IMR-90 (cell line): ENCODE data around the gene WWP2. TPM values are rescaled to one million over a fixed set of nuclear protein-coding genes. Genes with fewer than 3 reads are reported as not detected.
A peak's percentile ranks its signal among the peaks of the same experiment; 100 is the strongest.

Experiments used
- ATAC-seq: fragments of 200-7000 bp; cut with Tn5 transposase; 2 replicates; pipeline ENCODE4 v1.9.1; 2020; ENCODE audit warnings: low read depth, mild to moderate bottlenecking, moderate library complexity
- BruUV-seq: library from RNA; stranded (reverse); fragments of 400-500 nt; replicated peaks from 2 replicates; lab custom pipeline; 2021; lab: Mats Ljungman, UMichigan
- CTCF ChIA-PET: fragments of 300-600 bp; formaldehyde crosslinking; extraction: SDS; loops from one replicate; lab custom pipeline; 2021; ENCODE audit warnings: antibody characterized with exemption; lab: Yijun Ruan, JAX
- POLR2A ChIA-PET: fragments of 300-600 bp; sonication (Branson Sonifier 250); formaldehyde crosslinking; loops from one replicate; lab custom pipeline; 2022; ENCODE audit warnings: antibody characterized with exemption; ENCODE audit not compliant: unreplicated experiment; lab: Charles Lee
- DNase-seq: peaks from one replicate; pipeline ENCODE4 v3.0.0; 2013
- H2AFZ ChIP-seq: replicated peaks from 2 replicates; pipeline ENCODE3; 2013; ENCODE audit warnings: low read length, mild to moderate bottlenecking; ENCODE audit not compliant: poor library complexity
- H2AK5ac ChIP-seq: 2 replicates; pipeline ENCODE4 v1.6.1; 2013; ENCODE audit warnings: low read depth, low read length, inconsistent platforms
- H2AK9ac ChIP-seq: replicated peaks from 2 replicates; pipeline ENCODE3; 2013; ENCODE audit warnings: mild to moderate bottlenecking, low read depth, low read length, moderate library complexity; ENCODE audit not compliant: poor library complexity
- H2BK120ac ChIP-seq: 2 replicates; pipeline ENCODE4 v1.6.1; 2013; ENCODE audit warnings: low read depth, low read length, inconsistent platforms
- H2BK15ac ChIP-seq: 3 replicates; pipeline ENCODE4 v1.6.1; 2013; ENCODE audit warnings: low read depth, low read length, inconsistent platforms
- H2BK20ac ChIP-seq: 2 replicates; pipeline ENCODE4 v1.6.1; 2013; ENCODE audit warnings: low read depth, mild to moderate bottlenecking, inconsistent platforms, low read length, moderate library complexity
- H2BK5ac ChIP-seq: 2 replicates; pipeline ENCODE4 v1.6.1; 2013; ENCODE audit warnings: mild to moderate bottlenecking, low read depth, low read length, inconsistent platforms; ENCODE audit not compliant: poor library complexity, severe bottlenecking
- H3K14ac ChIP-seq: replicated peaks from 2 replicates; pipeline ENCODE4 v1.6.1; 2013; ENCODE audit warnings: low read depth, low read length, inconsistent platforms
- H3K18ac ChIP-seq: 2 replicates; pipeline ENCODE4 v1.6.1; 2013; ENCODE audit warnings: low read depth, low read length, control low read depth
- H3K23ac ChIP-seq: 2 replicates; pipeline ENCODE4 v1.6.1; 2013; ENCODE audit warnings: low read depth, low read length, inconsistent platforms
- H3K27ac ChIP-seq: 2 replicates; pipeline ENCODE4 v1.5.1; 2013; ENCODE audit warnings: mild to moderate bottlenecking, control low read depth, low read length; ENCODE audit not compliant: insufficient read depth
- H3K27me3 ChIP-seq: 2 replicates; pipeline ENCODE4 v1.6.1; 2013; ENCODE audit warnings: low read length; ENCODE audit not compliant: control insufficient read depth, insufficient read depth
- H3K36me3 ChIP-seq: 2 replicates; pipeline ENCODE4 v1.6.1; 2013; ENCODE audit warnings: low read length, mixed read lengths; ENCODE audit not compliant: control insufficient read depth, insufficient read depth
- H3K4ac ChIP-seq: 2 replicates; pipeline ENCODE4 v1.6.1; 2013; ENCODE audit warnings: low read depth, low read length, inconsistent platforms
- H3K4me1 ChIP-seq: 2 replicates; pipeline ENCODE4 v1.6.1; 2013; ENCODE audit warnings: low read length, mixed read lengths; ENCODE audit not compliant: control insufficient read depth, insufficient read depth
- H3K4me2 ChIP-seq: 2 replicates; pipeline ENCODE4 v1.6.1; 2013; ENCODE audit warnings: low read depth, mild to moderate bottlenecking, control low read depth, low read length, moderate library complexity
- H3K4me3 ChIP-seq: 2 replicates; pipeline ENCODE4 v1.5.1; 2013; ENCODE audit warnings: low read depth, mild to moderate bottlenecking, control low read depth, low read length, moderate library complexity; ENCODE audit not compliant: insufficient read depth
- H3K56ac ChIP-seq: 2 replicates; pipeline ENCODE4 v1.6.1; 2013; ENCODE audit warnings: low read length, inconsistent platforms; ENCODE audit not compliant: insufficient read depth; ENCODE audit errors: extremely low read depth
- H3K79me1 ChIP-seq, 2 experiments: 2 replicates each; pipeline ENCODE4 v1.6.1; 2013; ENCODE audit warnings: low read length in 2 of 2, inconsistent platforms in 1 of 2, low read depth in 1 of 2
- H3K9ac ChIP-seq: 2 replicates; pipeline ENCODE4 v1.6.1; 2013; ENCODE audit warnings: low read depth, low read length, control low read depth
- H3K9me1 ChIP-seq: 2 replicates; pipeline ENCODE4 v1.6.1; 2013; ENCODE audit warnings: low read length, inconsistent platforms; ENCODE audit not compliant: insufficient read depth
- H3K9me3 ChIP-seq: 2 replicates; pipeline ENCODE4 v1.6.1; 2013; ENCODE audit warnings: low read length; ENCODE audit not compliant: control insufficient read depth, insufficient read depth
- H4K20me1 ChIP-seq: 2 replicates; pipeline ENCODE4 v1.6.1; 2013; ENCODE audit warnings: low read length, inconsistent platforms; ENCODE audit not compliant: insufficient read depth
- H4K5ac ChIP-seq: 2 replicates; pipeline ENCODE4 v1.6.1; 2013; ENCODE audit warnings: mild to moderate bottlenecking, low read depth, low read length, control low read depth
- H4K8ac ChIP-seq, 2 experiments: 2 replicates each; pipeline ENCODE4 v1.6.1; 2013; ENCODE audit warnings: low read depth in 2 of 2, low read length in 2 of 2, control low read depth in 1 of 2, inconsistent platforms in 1 of 2
- H4K91ac ChIP-seq: 2 replicates; pipeline ENCODE4 v1.6.1; 2013; ENCODE audit warnings: low read depth, low read length, inconsistent platforms; ENCODE audit not compliant: insufficient read depth
- BHLHE40 ChIP-seq: fragments of 150-350 bp; IDR thresholded peaks from 2 replicates; pipeline ENCODE4 v1.6.1; 2016; ENCODE audit warnings: mild to moderate bottlenecking, low read depth, low read length
- CEBPB ChIP-seq: IDR thresholded peaks from 2 replicates; pipeline ENCODE4 v1.6.1; 2012; ENCODE audit warnings: low read depth, low read length, improper control_type of control experiment
- CHD1 ChIP-seq: IDR thresholded peaks from 2 replicates; pipeline ENCODE4 v1.6.1; 2012; ENCODE audit warnings: low read depth, low read length, improper control_type of control experiment
- CTCF ChIP-seq: conservative IDR thresholded peaks from 2 replicates; pipeline ENCODE4 v1.5.1; 2012; ENCODE audit warnings: mild to moderate bottlenecking, low read depth, low read length, improper control_type of control experiment
- ELK1 ChIP-seq: fragments of 150-350 bp; IDR thresholded peaks from 2 replicates; pipeline ENCODE4 v1.6.1; 2016; ENCODE audit warnings: low read depth, mild to moderate bottlenecking, low read length, moderate library complexity, borderline replicate concordance
- FOS ChIP-seq: fragments of 150-350 bp; IDR thresholded peaks from 2 replicates; pipeline ENCODE4 v1.6.1; 2016; ENCODE audit warnings: low read depth, low read length
- MAFK ChIP-seq: IDR thresholded peaks from 2 replicates; pipeline ENCODE4 v1.6.1; 2012; ENCODE audit warnings: low read depth, low read length, improper control_type of control experiment
- MAZ ChIP-seq: IDR thresholded peaks from 2 replicates; pipeline ENCODE4 v1.6.1; 2012; ENCODE audit warnings: low read depth, mild to moderate bottlenecking, low read length, improper control_type of control experiment, moderate library complexity, borderline replicate concordance
- MXI1 ChIP-seq: IDR thresholded peaks from 2 replicates; pipeline ENCODE4 v1.6.1; 2012; ENCODE audit warnings: low read depth, mild to moderate bottlenecking, low read length, moderate library complexity, borderline replicate concordance
- NFE2L2 ChIP-seq: fragments of 150-350 bp; IDR thresholded peaks from 2 replicates; pipeline ENCODE4 v1.6.1; 2016; ENCODE audit warnings: low read depth, mild to moderate bottlenecking, low read length
- POLR2A ChIP-seq: IDR thresholded peaks from 2 replicates; pipeline ENCODE4 v1.6.1; 2012; ENCODE audit warnings: mild to moderate bottlenecking, low read depth, low read length
- RAD21 ChIP-seq: IDR thresholded peaks from 2 replicates; pipeline ENCODE4 v1.6.1; 2012; ENCODE audit warnings: low read length, improper control_type of control experiment
- RCOR1 ChIP-seq: IDR thresholded peaks from 2 replicates; pipeline ENCODE4 v1.6.1; 2012; ENCODE audit warnings: mild to moderate bottlenecking, low read length, improper control_type of control experiment; ENCODE audit not compliant: insufficient replicate concordance
- RFX5 ChIP-seq: IDR thresholded peaks from 2 replicates; pipeline ENCODE4 v1.8.0; 2012; ENCODE audit warnings: low read depth, mild to moderate bottlenecking, low read length, moderate library complexity
- SMC3 ChIP-seq: fragments of 150-350 bp; IDR thresholded peaks from 2 replicates; pipeline ENCODE4 v1.6.1; 2016; ENCODE audit warnings: low read depth, mild to moderate bottlenecking, antibody characterized with exemption, low read length, moderate library complexity
- WGBS, 2 experiments: methylation state at CpG; one replicate each; pipeline versions ENCODE4 v1.1.5 to v1.1.7; 2013; ENCODE audit warnings: missing lambda C conversion rate in 2 of 2; ENCODE audit not compliant: insufficient read length in 1 of 2; ENCODE audit errors: extremely low coverage in 2 of 2; 5-methylcytosine and 5-hydroxymethylcytosine counted together
- dilution Hi-C: fragments of 300-500 bp; cut with HindIII; formaldehyde crosslinking; loops from one replicate; pipeline ENCODE4 v1.14.3; 2018; ENCODE audit warnings: low sequenced_read_pairs; ENCODE audit not compliant: unreplicated experiment
- in situ Hi-C: fragments of 300-500 bp; cut with MboI; formaldehyde crosslinking; loops from 3 replicates; pipeline ENCODE4 v1.14.3; 2019; ENCODE audit warnings: low sequenced_read_pairs, inconsistent platforms, mixed read lengths
- intact Hi-C: fragments of 100-400 bp; cut with micrococcal nuclease; formaldehyde crosslinking; loops from 2 replicates; pipeline ENCODE4 v1.10.0; 2022
- polyA plus RNA-seq, 3 experiments: library from polyadenylated mRNA; depleted of rRNA; stranded (reverse); fragments of >200 nt; gene quantifications; 2 replicates each; pipeline ENCODE4 v1.2.3, GENCODE V29; 2012; ENCODE audit warnings: low replicate concordance in 1 of 3
- total RNA-seq: library from RNA; depleted of rRNA; stranded (reverse); fragments of >200 nt; gene quantifications from 2 replicates; pipeline ENCODE4 v1.2.3, GENCODE V29; 2012
- TF ChIP-seq, protein P1 (sequence below): fragments of 150-350 bp; IDR thresholded peaks from 2 replicates; pipeline ENCODE4 v1.6.1; 2017; ENCODE audit warnings: mild to moderate bottlenecking, antibody characterized with exemption, low read length, low read depth

WWP2 gene
- total and polyA plus RNA-seq, 2 of the 4 experiments (the other 2 are of a cell fraction) = 12.7 to 13.7 TPM

GRCh38 chr16:69910964-69911363 lies 148.8 kb downstream of the WWP2 start:
- H3K27ac ChIP-seq = no peak overlapping the region
- dilution Hi-C loops (no loop called here), intact Hi-C loops (no loop called here), in situ Hi-C loops (no loop called here)
- H4K20me1 ChIP-seq = no peaks in the 10 kb centered on the region; the same call in 1 of the 2 replicates
- no peak overlapping the region for H2BK20ac ChIP-seq
- no TSS peak for BruUV-seq
- no peak overlapping the region for H2BK120ac ChIP-seq
- no peak overlapping the region for H3K18ac ChIP-seq
- peaks cover 2% of the 10 kb centered on the region for H3K9me1 ChIP-seq
- H2BK5ac ChIP-seq = no peak overlapping the region
- no peak overlapping the region for H2AK5ac ChIP-seq
- ChIA-PET CTCF (interaction anchor here (0.9 kb wide), 1 partner anchor 16 kb away, joined by 3 read pairs; no protein-coding TSS in a partner anchor), POLR2A (no interaction called here)
- no peak overlapping the region for H4K91ac ChIP-seq
- no peaks in the 10 kb centered on the region for H3K9me3 ChIP-seq
- peak overlapping the region; percentile 28; the same call in 1 of the 3 replicates for H2BK15ac ChIP-seq
- peaks cover 10% of the 10 kb centered on the region for H3K36me3 ChIP-seq
- no peak overlapping the region for H2AFZ ChIP-seq
- WGBS, 2 experiments = 100% methylated on average over 1 of the region's 3 CpGs; no CpG with 5 or more reads in 1 of the 2 experiments
- H3K4me2 ChIP-seq = no peak overlapping the region
- no peak overlapping the region for H3K56ac ChIP-seq
- TF ChIP-seq ELK1 = no peak
- no peak for TF ChIP-seq RFX5
- no peak for TF ChIP-seq RAD21
- no peak for TF ChIP-seq SMC3
- no peak for TF ChIP-seq BHLHE40
- TF ChIP-seq POLR2A = no peak
- no peak for TF ChIP-seq CEBPB
- TF ChIP-seq, protein P1, sequence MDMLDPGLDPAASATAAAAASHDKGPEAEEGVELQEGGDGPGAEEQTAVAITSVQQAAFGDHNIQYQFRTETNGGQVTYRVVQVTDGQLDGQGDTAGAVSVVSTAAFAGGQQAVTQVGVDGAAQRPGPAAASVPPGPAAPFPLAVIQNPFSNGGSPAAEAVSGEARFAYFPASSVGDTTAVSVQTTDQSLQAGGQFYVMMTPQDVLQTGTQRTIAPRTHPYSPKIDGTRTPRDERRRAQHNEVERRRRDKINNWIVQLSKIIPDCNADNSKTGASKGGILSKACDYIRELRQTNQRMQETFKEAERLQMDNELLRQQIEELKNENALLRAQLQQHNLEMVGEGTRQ = no peak
- no peak for TF ChIP-seq RCOR1
- TF ChIP-seq FOS = no peak
- no peak for TF ChIP-seq CTCF
- TF ChIP-seq MAFK = no peak
- TF ChIP-seq CHD1 = no peak
- TF ChIP-seq MAZ = no peak
- TF ChIP-seq MXI1 = no peak
- TF ChIP-seq NFE2L2 = no peak
- H3K4ac ChIP-seq = no peak overlapping the region
- no peak overlapping the region for H3K23ac ChIP-seq
- no peak overlapping the region for H4K8ac ChIP-seq
- H3K4me1 ChIP-seq = peaks cover 6% of the 10 kb centered on the region
- peaks cover 0 to 3% of the 10 kb centered on the region in 2 experiments; a peak in 1 of 4 replicates for H3K79me1 ChIP-seq
- H3K27me3 ChIP-seq = no peaks in the 10 kb centered on the region
- H2AK9ac ChIP-seq = no peak overlapping the region
- H4K5ac ChIP-seq = no peak overlapping the region
- H3K14ac ChIP-seq = no peak overlapping the region
- H3K4me3 ChIP-seq = no peak overlapping the region
- ATAC-seq = no peak
- DNase-seq = no peak
- H3K9ac ChIP-seq = no peak overlapping the region
